HepG2 (cell line): ENCODE measurements around the gene TMEM139. TPM values are rescaled to one million over a fixed set of nuclear protein-coding genes. Genes with fewer than 3 reads are reported as not detected.
A peak's percentile ranks its signal among the peaks of the same experiment; 100 is the strongest.

Source experiments
- BRF2 ChIP-seq: sonication (generic); formaldehyde crosslinking; IDR thresholded peaks from 2 replicates; pipeline ENCODE4 v1.8.1; 2022; ENCODE audit warnings: mild to moderate bottlenecking, missing genetic modification reagents
- CBX5 ChIP-seq: sonication (generic); formaldehyde crosslinking; IDR thresholded peaks from 2 replicates; pipeline ENCODE4 v1.4.0; 2020; ENCODE audit warnings: missing genetic modification reagents, borderline replicate concordance
- ELK4 ChIP-seq: sonication (generic); formaldehyde crosslinking; IDR thresholded peaks from 2 replicates; pipeline ENCODE4 v1.9.0; 2021; ENCODE audit warnings: missing genetic modification reagents, borderline replicate concordance
- ETS1 ChIP-seq: sonication (generic); formaldehyde crosslinking; IDR thresholded peaks from 2 replicates; pipeline ENCODE4 v1.4.0; 2020; ENCODE audit warnings: missing genetic modification reagents
- HOXD1 ChIP-seq: sonication (generic); formaldehyde crosslinking; IDR thresholded peaks from 2 replicates; pipeline ENCODE4 v1.5.0; 2020; ENCODE audit warnings: missing genetic modification reagents
- MAX ChIP-seq: IDR thresholded peaks from 2 replicates; pipeline ENCODE4 v1.6.1; 2012; ENCODE audit warnings: inconsistent platforms
- MIXL1 ChIP-seq: IDR thresholded peaks from 2 replicates; pipeline ENCODE4 v1.6.1; 2016
- NFYB ChIP-seq: sonication (generic); formaldehyde crosslinking; IDR thresholded peaks from 2 replicates; pipeline ENCODE4 v1.4.0; 2020; ENCODE audit warnings: missing genetic modification reagents
- PHF21A ChIP-seq: sonication (generic); formaldehyde crosslinking; IDR thresholded peaks from 2 replicates; pipeline ENCODE4 v1.5.0; 2020; ENCODE audit warnings: mild to moderate bottlenecking, missing genetic modification reagents
- POLR2AphosphoS5 ChIP-seq: IDR thresholded peaks from 2 replicates; pipeline ENCODE4 v1.6.1; 2012; ENCODE audit warnings: low read depth, low read length
- WIZ ChIP-seq: sonication (generic); formaldehyde crosslinking; IDR thresholded peaks from 2 replicates; pipeline ENCODE4 v1.5.1; 2020; ENCODE audit warnings: mild to moderate bottlenecking, missing genetic modification reagents
- YY1 ChIP-seq: IDR thresholded peaks from 2 replicates; pipeline ENCODE4 v1.6.1; 2011; ENCODE audit warnings: low read length, low read depth, moderate library complexity, mild to moderate bottlenecking; ENCODE audit not compliant: insufficient read depth, insufficient replicate concordance
- ZBTB10 ChIP-seq: sonication (generic); formaldehyde crosslinking; IDR thresholded peaks from 2 replicates; pipeline ENCODE4 v1.4.0; 2020; ENCODE audit warnings: missing genetic modification reagents, borderline replicate concordance
- ZKSCAN8 ChIP-seq: IDR thresholded peaks from 2 replicates; pipeline ENCODE4 v1.6.1; 2016; ENCODE audit warnings: borderline replicate concordance, missing genetic modification reagents, missing compliant biosample characterization
- ZNF343 ChIP-seq: sonication (generic); formaldehyde crosslinking; IDR thresholded peaks from 2 replicates; pipeline ENCODE4 v1.4.0; 2020; ENCODE audit warnings: mild to moderate bottlenecking, missing genetic modification reagents
- ZNF567 ChIP-seq: sonication (generic); formaldehyde crosslinking; IDR thresholded peaks from 2 replicates; pipeline ENCODE4 v1.8.1; 2023; ENCODE audit warnings: mild to moderate bottlenecking, missing genetic modification reagents, borderline replicate concordance
- ZNF704 ChIP-seq: sonication (generic); formaldehyde crosslinking; IDR thresholded peaks from 2 replicates; pipeline ENCODE4 v1.8.1; 2023; ENCODE audit warnings: mild to moderate bottlenecking, inconsistent platforms, moderate library complexity, missing genetic modification reagents, borderline replicate concordance
- ZNF768 ChIP-seq: sonication (generic); formaldehyde crosslinking; IDR thresholded peaks from 2 replicates; pipeline ENCODE4 v1.4.0; 2020; ENCODE audit warnings: missing genetic modification reagents
- ZNF777 ChIP-seq: sonication (generic); formaldehyde crosslinking; IDR thresholded peaks from 2 replicates; pipeline ENCODE4 v1.4.0; 2020; ENCODE audit warnings: missing genetic modification reagents
- ZNF788 ChIP-seq: sonication (generic); formaldehyde crosslinking; IDR thresholded peaks from 2 replicates; pipeline ENCODE4 v1.5.0; 2020; ENCODE audit warnings: mild to moderate bottlenecking, missing genetic modification reagents, borderline replicate concordance
- ZNF839 ChIP-seq: sonication (generic); formaldehyde crosslinking; IDR thresholded peaks from 2 replicates; pipeline ENCODE4 v1.4.0; 2020; ENCODE audit warnings: missing genetic modification reagents, mild to moderate bottlenecking, borderline replicate concordance
- ZSCAN25 ChIP-seq: sonication (generic); formaldehyde crosslinking; IDR thresholded peaks from 2 replicates; pipeline ENCODE4 v1.8.0; 2022; ENCODE audit warnings: mild to moderate bottlenecking, missing genetic modification reagents
- polyA plus RNA-seq, 8 experiments: library from polyadenylated mRNA; depleted of rRNA in 3 of 8; stranded (reverse) in 7 of 8; unstranded in 1 of 8; fragments of >200 nt; fragmentation: Illumina TruSeq in 4 of 8; extraction: Trizol in 4 of 8; gene quantifications; 2 replicates each; pipeline versions ENCODE4 v1.2.1 to v1.2.3, GENCODE V29; 2011 to 2016; ENCODE audit warnings: low read depth in 4 of 8, missing spikeins in 1 of 8, mixed read lengths in 1 of 8; ENCODE audit not compliant: insufficient read depth in 1 of 8
- total RNA-seq, 5 experiments: library from RNA; depleted of rRNA; stranded (reverse); fragments of >200 nt; fragmentation: Illumina TruSeq; extraction: Trizol; gene quantifications; 2 replicates each; pipeline ENCODE4 v1.2.3, GENCODE V29; 2016; ENCODE audit warnings: low read depth in 1 of 5

Gene TMEM139
- total and polyA plus RNA-seq, 2 of the 13 experiments (the other 11 are each of a cell fraction or from before 2014, with no cell fraction given), result 7.9 to 14.0 TPM

- TF ChIP-seq ETS1 (CRISPR knock-in tag), result no peak
- no peak for TF ChIP-seq HOXD1 (CRISPR knock-in tag)
- no peak for TF ChIP-seq CBX5 (CRISPR knock-in tag)
- TF ChIP-seq ZKSCAN8 (CRISPR knock-in tag), result no peak
- TF ChIP-seq ZNF788 (CRISPR knock-in tag), result 0 out of 2 replicates have a peak, but pooled peaks have one; percentile 4
- no peak for TF ChIP-seq ZNF768 (CRISPR knock-in tag)
- TF ChIP-seq ELK4 (CRISPR knock-in tag), result no peak
- no peak for TF ChIP-seq ZNF777 (CRISPR knock-in tag)
- TF ChIP-seq ZBTB10, result peak; percentile 74; the same call in 1 of the 2 replicates
- TF ChIP-seq WIZ, result no peak
- 0 out of 2 replicates have a peak, but pooled peaks have one; percentile 26 for TF ChIP-seq ZNF704 (CRISPR knock-in tag)
- TF ChIP-seq MAX, result peak; percentile 41
- TF ChIP-seq ZNF567 (CRISPR knock-in tag), result no peak
- no peak for TF ChIP-seq ZNF343 (CRISPR knock-in tag)
- no peak for TF ChIP-seq ZNF839 (CRISPR knock-in tag)
- TF ChIP-seq BRF2 (CRISPR knock-in tag), result no peak
- TF ChIP-seq NFYB, result peak; percentile 29; the same call in 1 of the 2 replicates
- peak; percentile 90 for TF ChIP-seq PHF21A (CRISPR knock-in tag)
- TF ChIP-seq YY1, result no peak
- peak; percentile 88; the same call in 1 of the 2 replicates for TF ChIP-seq MIXL1
- peak; percentile 77 for TF ChIP-seq POLR2AphosphoS5
- peak; percentile 57; the same call in 1 of the 2 replicates for TF ChIP-seq ZSCAN25 (CRISPR knock-in tag)
These were observed at the start of gene TMEM139 (continued) for GRCh38 chr7:143284591-143285469.
